SH-SY5Y (cell line): ENCODE data around the gene RASD1.

Experiments
- GATA2 ChIP-seq: IDR thresholded peaks from 2 replicates; pipeline ENCODE4 v1.6.1; 2011; ENCODE audit warnings: mild to moderate bottlenecking, low read depth, low read length
- GATA3 ChIP-seq: IDR thresholded peaks from 2 replicates; pipeline ENCODE4 v1.6.1; 2011; ENCODE audit warnings: low read depth, mild to moderate bottlenecking, low read length, moderate library complexity

GRCh38 chr17:17511881-17512858 is 16.0 kb upstream of the RASD1 start:
- TF ChIP-seq GATA2: no peak
- TF ChIP-seq GATA3: no peak
